B cell (primary cell): Measurements from ENCODE around the gene ARL6IP4. TPM values are rescaled to one million over a fixed set of nuclear protein-coding genes. Genes with fewer than 3 reads are reported as not detected.

ENCODE experiments used
- ATAC-seq: fragments of 200-7000 bp; cut with Tn5 transposase; one replicate; pipeline ENCODE4 v1.10.0; 2021; ENCODE audit warnings: low read depth, mild to moderate bottlenecking, moderate number of reproducible peaks, moderate library complexity
- CTCF ChIA-PET: fragments of 350-600 bp; sonication (Branson Sonifier 250); formaldehyde crosslinking; loops from one replicate; lab custom pipeline; 2021; ENCODE audit warnings: antibody characterized with exemption, inconsistent platforms; lab: Charles Lee
- POLR2A ChIA-PET: fragments of 350-600 bp; sonication (Branson Sonifier 250); formaldehyde crosslinking; loops from one replicate; lab custom pipeline; 2021; ENCODE audit warnings: antibody characterized with exemption; lab: Charles Lee
- DNase-seq: peaks from one replicate; pipeline ENCODE4 v3.0.0; 2013
- H2AFZ ChIP-seq: 2 replicates; pipeline ENCODE4 v1.6.1; 2012; ENCODE audit warnings: mild to moderate bottlenecking, low read depth, low read length; ENCODE audit not compliant: insufficient read depth, poor library complexity, severe bottlenecking
- H3K27ac ChIP-seq, 2 donors: 1 replicate in 1 of 2; 2 replicates in 1 of 2; pipeline ENCODE4 v1.5.1; 2012 to 2013; ENCODE audit warnings: low read length in 2 of 2, mild to moderate bottlenecking in 2 of 2, moderate library complexity in 1 of 2
- H3K27me3 ChIP-seq, 4 experiments: fragments of 200-600 bp in 1 of 4; sonication (generic) in 1 of 4; replicated peaks in 1 of 4; 1 replicate in 2 of 4; 2 replicates in 2 of 4; pipeline versions ENCODE4 v1.6.1 to v1.7.0; 2013 to 2016; ENCODE audit warnings: low read length in 3 of 4, mild to moderate bottlenecking in 2 of 4, mixed read lengths in 1 of 4, moderate library complexity in 1 of 4; ENCODE audit not compliant: insufficient read depth in 4 of 4, control insufficient read depth in 3 of 4; ENCODE audit errors: control extremely low read depth in 1 of 4
- H3K36me3 ChIP-seq, 2 experiments: replicated peaks in 1 of 2; 1 replicate in 1 of 2; 2 replicates in 1 of 2; pipeline versions ENCODE4 v1.6.1 to v1.7.1; 2013; ENCODE audit warnings: low read length in 1 of 2; ENCODE audit not compliant: insufficient read depth in 2 of 2, control insufficient read depth in 1 of 2; ENCODE audit errors: control extremely low read depth in 1 of 2, extremely low read depth in 1 of 2
- H3K4me1 ChIP-seq, 2 donors: fragments of 200-600 bp in 1 of 2; sonication (generic) in 1 of 2; 1 replicate in 1 of 2; 2 replicates in 1 of 2; pipeline versions ENCODE4 v1.5.1 to v1.6.1; 2013 to 2017; ENCODE audit warnings: low read length in 2 of 2; ENCODE audit not compliant: control insufficient read depth in 2 of 2, insufficient read depth in 2 of 2
- H3K4me2 ChIP-seq: replicated peaks from 2 replicates; pipeline ENCODE3; 2012; ENCODE audit warnings: mild to moderate bottlenecking, low read depth, low read length; ENCODE audit not compliant: poor library complexity, severe bottlenecking
- H3K4me3 ChIP-seq, 5 experiments: fragments of 200-600 bp in 1 of 5; sonication (generic) in 1 of 5; 1 replicate in 3 of 5; 2 replicates in 2 of 5; pipeline versions ENCODE4 v1.5.1 to v1.7.0; 2011 to 2016; ENCODE audit warnings: low read length in 4 of 5, mild to moderate bottlenecking in 4 of 5, low read depth in 2 of 5, control low read depth in 1 of 5, moderate library complexity in 1 of 5; ENCODE audit not compliant: insufficient read depth in 1 of 5; ENCODE audit errors: control extremely low read depth in 1 of 5, extremely low read depth in 1 of 5
- H3K79me2 ChIP-seq: fragments of 200-600 bp; sonication (generic); one replicate; pipeline ENCODE4 v1.6.0; 2016; ENCODE audit warnings: low read length; ENCODE audit not compliant: control insufficient read depth, insufficient read depth
- H3K9ac ChIP-seq: fragments of 200-600 bp; sonication (generic); 2 replicates; pipeline ENCODE4 v1.6.1; 2017; ENCODE audit warnings: mild to moderate bottlenecking, low read length, moderate library complexity
- H3K9me3 ChIP-seq, 3 donors: one replicate each; pipeline versions ENCODE4 v1.6.1 to v1.7.1; 2013; ENCODE audit warnings: low read length in 2 of 3; ENCODE audit not compliant: control insufficient read depth in 2 of 3, insufficient read depth in 1 of 3; ENCODE audit errors: control extremely low read depth in 1 of 3
- H4K20me1 ChIP-seq: 2 replicates; pipeline ENCODE4 v1.6.0; 2012; ENCODE audit warnings: mild to moderate bottlenecking, low read length; ENCODE audit not compliant: insufficient read depth, control insufficient read depth, poor library complexity, severe bottlenecking
- H3K27ac Mint-ChIP-seq: one replicate; pipeline ENCODE4 v1.8.0; 2021; ENCODE audit warnings: mixed read lengths
- H3K27me3 Mint-ChIP-seq: one replicate; pipeline ENCODE4 v1.8.0; 2021; ENCODE audit warnings: mixed read lengths
- H3K4me1 Mint-ChIP-seq: one replicate; pipeline ENCODE4 v1.8.0; 2021; ENCODE audit warnings: mixed read lengths
- H3K4me3 Mint-ChIP-seq: one replicate; pipeline ENCODE4 v1.8.0; 2021; ENCODE audit warnings: mixed read lengths
- H3K9me3 Mint-ChIP-seq: one replicate; pipeline ENCODE4 v1.8.0; 2022; ENCODE audit warnings: mixed read lengths; ENCODE audit not compliant: insufficient read depth
- CTCF ChIP-seq: fragments of 200-600 bp; IDR thresholded peaks from one replicate; pipeline ENCODE4 v1.8.0; 2022; ENCODE audit warnings: antibody characterized with exemption, mild to moderate bottlenecking
- EZH2 ChIP-seq: IDR thresholded peaks from 2 replicates; pipeline ENCODE4 v1.6.1; 2012; ENCODE audit warnings: borderline replicate concordance, low read depth, mild to moderate bottlenecking, moderate library complexity, low read length; ENCODE audit not compliant: insufficient read depth, poor library complexity, severe bottlenecking
- WGBS: methylation state at CpG from one replicate; pipeline ENCODE4 v1.1.5; 2013; ENCODE audit warnings: missing lambda C conversion rate; ENCODE audit not compliant: insufficient coverage; 5-methylcytosine and 5-hydroxymethylcytosine counted together
- intact Hi-C: fragments of 100-400 bp; cut with micrococcal nuclease; formaldehyde crosslinking; loops from one replicate; pipeline ENCODE4 v1.10.0; 2022
- polyA plus RNA-seq: library from polyadenylated mRNA; depleted of rRNA; stranded (reverse); fragments of >200 nt; gene quantifications from 2 replicates; pipeline ENCODE4 v1.2.3, GENCODE V29; 2012
- total RNA-seq, 2 donors: library from RNA; stranded (reverse); fragments of 120-200 nt in 1 of 2; gene quantifications; 1 replicate in 1 of 2; 2 replicates in 1 of 2; pipeline versions ENCODE4 v1.2.3 to v1.2.4, GENCODE V29; 2013 to 2022

ARL6IP4 gene
- total and polyA plus RNA-seq, 2 donors (not counting 1 experiment from before 2014, with no cell fraction given), result 165 to 274 TPM

GRCh38 chr12:122935318-122935717, 45.2 kb upstream of the ARL6IP4 start:
- no peak overlapping the region for H3K4me3 Mint-ChIP-seq
- H3K4me3 ChIP-seq, result no peak overlapping the region
- H3K36me3 ChIP-seq, result no peaks in the 10 kb centered on the region
- H3K4me1 ChIP-seq, result peaks cover 7 to 23% of the 10 kb centered on the region in 2 donors
- no peaks in the 10 kb centered on the region for H4K20me1 ChIP-seq
- no peaks in the 10 kb centered on the region for H3K27me3 ChIP-seq
- no peaks in the 10 kb centered on the region for H3K27me3 Mint-ChIP-seq
- DNase-seq, result no peak
- no peak overlapping the region for H3K27ac ChIP-seq
- no peak overlapping the region for H2AFZ ChIP-seq
- TF ChIP-seq CTCF, result no peak
- no peak for TF ChIP-seq EZH2
- H3K27ac Mint-ChIP-seq, result no peak overlapping the region
- intact Hi-C loops, result no loop called here
- WGBS, result 98% methylated on average over 8 of the region's 8 CpGs
- no peak for ATAC-seq
- no peak overlapping the region for H3K9ac ChIP-seq
- no peaks in the 10 kb centered on the region for H3K79me2 ChIP-seq
- ChIA-PET POLR2A (interaction anchor here (0.7 kb wide), 1 partner anchor 9 kb away, joined by 5 read pairs; no protein-coding TSS in a partner anchor), CTCF (no interaction called here)
- no peaks in the 10 kb centered on the region for H3K9me3 Mint-ChIP-seq
- H3K4me2 ChIP-seq, result no peak overlapping the region
- H3K9me3 ChIP-seq, result peaks cover 0 to 5% (median 0%) of the 10 kb centered on the region in 3 donors
- peaks cover 10% of the 10 kb centered on the region for H3K4me1 Mint-ChIP-seq

GRCh38 chr12:122937622-122938091, 42.8 kb upstream of the ARL6IP4 start:
- peaks cover 12% of the 10 kb centered on the region for H3K4me1 Mint-ChIP-seq
- intact Hi-C loops, result no loop called here
- peaks cover 10 to 20% of the 10 kb centered on the region in 2 donors for H3K4me1 ChIP-seq
- ATAC-seq, result no peak
- POLR2A ChIA-PET, result no interaction called here
- no peaks in the 10 kb centered on the region for H4K20me1 ChIP-seq
- H3K27ac Mint-ChIP-seq, result no peak overlapping the region
- no peak overlapping the region for H3K9ac ChIP-seq
- TF ChIP-seq EZH2, result no peak
- TF ChIP-seq CTCF, result no peak
- H3K9me3 Mint-ChIP-seq, result no peaks in the 10 kb centered on the region
- no peak overlapping the region for H3K4me3 Mint-ChIP-seq
- no peak overlapping the region for H3K4me2 ChIP-seq
- no peaks in the 10 kb centered on the region for H3K27me3 Mint-ChIP-seq
- no peak overlapping the region for H3K27ac ChIP-seq
- no peaks in the 10 kb centered on the region for H3K79me2 ChIP-seq
- CTCF ChIA-PET, result interaction anchor here (0.6 to 2.5 kb wide), 2 partner anchors 77 to 1127 kb away, joined by 3 to 6 read pairs; no protein-coding TSS in a partner anchor
- H3K4me3 ChIP-seq, result no peak overlapping the region
- no peak overlapping the region for H2AFZ ChIP-seq
- no peaks in the 10 kb centered on the region for H3K36me3 ChIP-seq
- WGBS, result 100% methylated on average over 1 of the region's 3 CpGs
- peaks cover 0 to 5% (median 0%) of the 10 kb centered on the region in 3 donors for H3K9me3 ChIP-seq
- no peaks in the 10 kb centered on the region for H3K27me3 ChIP-seq
- DNase-seq, result no peak
